Measurements from ENCODE around the gene CTU1. TPM values are rescaled to one million over a fixed set of nuclear protein-coding genes. Genes with fewer than 3 reads are reported as not detected.

The CTU1 gene
- total RNA-seq, 1 experiment from 2014 or later = 4.3 TPM

DNA sequence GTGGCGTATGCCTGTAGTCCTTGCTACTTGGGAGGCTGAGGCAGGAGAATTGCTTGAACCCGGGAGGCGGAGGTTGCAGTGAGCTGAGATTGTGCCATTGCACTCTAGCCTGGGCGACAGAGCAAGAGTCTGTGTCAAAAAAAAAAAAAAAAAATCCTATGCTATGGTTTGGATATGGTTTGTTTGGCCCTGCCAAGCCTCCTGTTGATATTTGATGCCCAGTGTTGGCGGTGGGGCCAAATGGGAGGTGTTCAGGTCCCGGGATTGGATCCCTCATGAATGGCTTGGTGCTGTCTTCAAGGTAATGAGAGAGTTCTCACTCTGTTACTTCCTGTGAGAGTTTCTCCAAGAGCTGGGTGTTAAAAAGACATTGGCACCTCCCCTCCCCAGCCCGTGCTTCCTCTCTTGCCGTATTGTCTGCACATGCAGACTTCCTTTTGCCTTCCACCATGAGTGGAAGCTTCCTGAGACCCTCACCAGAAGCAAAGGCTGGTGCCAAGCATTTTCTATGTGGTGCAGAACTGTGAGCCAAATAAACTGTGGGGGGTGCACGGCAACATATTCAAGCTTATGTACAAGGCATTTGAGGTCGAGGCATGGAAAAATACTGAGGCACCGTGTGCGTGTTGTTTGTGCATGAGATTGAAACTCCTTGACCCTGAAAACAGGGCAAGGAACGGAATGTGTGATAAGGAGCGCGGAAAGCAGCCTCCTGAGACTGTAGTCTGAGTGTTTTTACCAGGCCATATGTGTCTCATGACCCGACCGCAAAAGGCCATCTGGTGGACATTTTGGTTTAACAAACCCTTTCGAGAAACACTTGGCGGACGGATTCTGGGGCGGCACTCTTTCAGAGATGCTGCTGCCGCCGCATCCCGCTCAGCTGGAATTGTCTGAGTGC lies 23.8 kb upstream of the CTU1 start:
- DNase-seq (ENCODE audit: low spot score) = no peak

DNA sequence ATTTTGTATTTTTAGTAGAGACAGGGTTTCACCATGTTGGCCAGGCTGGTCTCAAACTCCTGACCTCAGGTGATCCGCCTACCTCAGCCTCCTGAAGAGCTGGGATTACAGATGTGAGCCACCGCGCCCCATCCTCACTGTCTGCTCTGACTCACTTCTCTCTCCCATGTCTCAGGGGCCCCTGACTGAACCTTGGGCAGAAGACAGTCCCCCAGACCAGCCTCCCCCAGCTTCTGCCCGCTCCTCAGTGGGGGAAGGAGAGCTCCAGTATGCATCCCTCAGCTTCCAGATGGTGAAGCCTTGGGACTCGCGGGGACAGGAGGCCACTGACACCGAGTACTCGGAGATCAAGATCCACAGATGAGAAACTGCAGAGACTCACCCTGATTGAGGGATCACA lies 21.5 kb upstream of the CTU1 start:
- no peak for DNase-seq (ENCODE audit: low spot score)

DNA sequence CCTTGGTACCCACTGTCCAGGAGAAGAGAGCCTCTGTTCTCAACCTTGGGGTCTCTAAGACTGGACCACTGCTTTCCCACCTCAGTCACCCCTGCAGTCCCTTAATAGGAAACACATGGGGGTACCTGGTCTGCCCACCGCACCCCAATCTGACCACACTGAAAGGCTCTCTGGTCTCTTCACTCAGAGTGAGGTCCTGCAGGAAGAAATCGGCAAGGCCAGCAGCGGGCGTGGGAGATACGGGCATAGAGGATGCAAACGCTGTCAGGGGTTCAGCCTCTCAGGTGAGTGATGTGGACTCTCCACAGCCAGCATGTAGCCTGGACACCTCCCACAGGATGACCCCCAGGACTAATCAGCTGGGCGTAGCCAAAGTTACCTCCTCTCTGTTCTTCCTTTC lies 20.0 kb upstream of the CTU1 start:
- no peak for DNase-seq (ENCODE audit: low spot score)

DNA sequence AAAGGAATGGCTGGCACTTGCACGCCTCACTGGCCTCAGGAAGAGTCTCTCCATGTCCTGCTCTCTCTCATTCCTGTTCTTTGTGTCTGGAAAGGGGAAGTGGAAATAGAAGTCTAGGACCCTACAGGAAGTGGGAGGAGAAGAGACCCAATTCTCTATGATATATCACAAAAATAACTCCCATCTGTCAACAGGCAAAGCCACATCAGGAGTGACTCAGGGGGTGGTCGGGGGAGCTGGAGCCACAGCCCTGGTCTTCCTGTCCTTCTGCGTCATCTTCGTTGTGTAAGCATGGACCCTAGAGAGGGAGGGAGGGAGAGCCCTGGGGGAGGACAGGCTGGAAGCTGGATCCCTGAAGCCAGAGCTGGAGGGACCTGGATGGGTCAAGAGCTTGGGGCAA lies 19.5 kb upstream of the CTU1 start:
- DNase-seq (ENCODE audit: low spot score) = peak; percentile 45

DNA sequence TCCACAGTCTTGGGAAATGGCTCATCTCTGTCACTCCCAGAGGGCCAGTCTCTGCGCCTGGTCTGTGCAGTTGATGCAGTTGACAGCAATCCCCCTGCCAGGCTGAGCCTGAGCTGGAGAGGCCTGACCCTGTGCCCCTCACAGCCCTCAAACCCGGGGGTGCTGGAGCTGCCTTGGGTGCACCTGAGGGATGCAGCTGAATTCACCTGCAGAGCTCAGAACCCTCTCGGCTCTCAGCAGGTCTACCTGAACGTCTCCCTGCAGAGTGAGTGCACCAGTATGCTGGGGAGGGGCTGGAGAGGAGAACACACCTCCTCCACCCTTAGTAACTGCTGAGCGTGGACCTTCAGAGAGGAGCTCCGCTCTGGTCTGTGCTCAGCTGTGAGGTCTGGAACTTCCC lies 18.8 kb upstream of the CTU1 start:
- DNase-seq (ENCODE audit: low spot score) = no peak

DNA sequence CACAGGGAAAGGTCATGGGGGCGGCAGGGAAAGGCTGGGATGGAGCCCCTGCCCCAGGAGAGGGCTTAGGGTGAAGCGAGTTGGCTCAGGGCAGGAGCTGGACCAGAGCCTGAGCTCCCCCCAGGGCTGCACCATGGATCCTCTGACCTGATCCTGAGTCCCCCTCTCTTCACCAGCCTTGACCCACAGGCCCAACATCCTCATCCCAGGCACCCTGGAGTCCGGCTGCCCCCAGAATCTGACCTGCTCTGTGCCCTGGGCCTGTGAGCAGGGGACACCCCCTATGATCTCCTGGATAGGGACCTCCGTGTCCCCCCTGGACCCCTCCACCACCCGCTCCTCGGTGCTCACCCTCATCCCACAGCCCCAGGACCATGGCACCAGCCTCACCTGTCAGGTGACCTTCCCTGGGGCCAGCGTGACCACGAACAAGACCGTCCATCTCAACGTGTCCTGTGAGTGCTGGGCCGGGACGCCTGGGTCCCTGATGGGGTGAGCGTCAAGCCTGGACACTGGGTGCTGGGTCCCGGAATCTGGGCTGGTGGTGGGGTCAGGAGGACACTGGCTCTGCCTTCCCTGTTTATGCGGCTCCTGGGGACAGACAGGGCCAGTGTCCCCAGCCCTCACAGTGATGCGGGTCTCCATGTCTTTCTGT lies 17.3 kb upstream of the CTU1 start:
- no peak for DNase-seq (ENCODE audit: low spot score)

DNA sequence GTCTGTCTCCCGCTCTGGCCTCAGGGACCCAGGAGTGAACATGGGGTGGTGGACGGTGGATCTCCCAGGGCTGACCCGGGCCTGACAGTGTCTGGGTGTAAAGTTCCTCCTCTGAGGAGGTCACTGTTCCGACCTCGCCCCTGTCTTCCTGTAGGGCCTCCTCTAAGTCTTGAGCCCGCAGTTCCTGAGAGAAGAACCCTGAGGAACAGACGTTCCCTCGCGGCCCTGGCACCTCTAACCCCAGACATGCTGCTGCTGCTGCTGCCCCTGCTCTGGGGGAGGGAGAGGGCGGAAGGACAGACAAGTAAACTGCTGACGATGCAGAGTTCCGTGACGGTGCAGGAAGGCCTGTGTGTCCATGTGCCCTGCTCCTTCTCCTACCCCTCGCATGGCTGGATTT lies 16.5 kb upstream of the CTU1 start, which contains the start of gene SIGLEC9:
SIGLEC9 (plus strand) TSS at position 178 of the 400 bp plus-strand sequence; CDS start at position 247, 69 bp downstream.
- no peak for DNase-seq (ENCODE audit: low spot score)

DNA sequence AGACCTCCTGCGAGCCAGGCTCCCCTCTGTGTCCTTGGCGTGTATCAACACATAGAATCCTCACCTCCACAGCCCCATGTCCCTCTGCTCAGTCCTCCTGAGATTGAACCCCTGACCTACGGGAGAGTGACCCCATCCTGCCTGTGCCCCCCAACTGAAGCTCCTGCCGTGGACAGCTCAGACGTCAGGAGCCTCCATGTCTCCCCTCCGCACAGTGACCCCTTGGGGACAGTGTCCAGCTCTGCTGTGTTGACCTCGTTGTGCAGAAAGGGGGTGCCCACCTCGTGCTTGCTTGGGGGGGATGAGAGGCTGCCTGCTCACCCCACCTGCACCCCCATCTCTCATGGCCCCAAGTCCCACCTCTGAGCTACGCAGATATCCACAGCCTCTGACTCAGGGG lies 16.0 kb upstream of the CTU1 start:
- DNase-seq (ENCODE audit: low spot score) = no peak

DNA sequence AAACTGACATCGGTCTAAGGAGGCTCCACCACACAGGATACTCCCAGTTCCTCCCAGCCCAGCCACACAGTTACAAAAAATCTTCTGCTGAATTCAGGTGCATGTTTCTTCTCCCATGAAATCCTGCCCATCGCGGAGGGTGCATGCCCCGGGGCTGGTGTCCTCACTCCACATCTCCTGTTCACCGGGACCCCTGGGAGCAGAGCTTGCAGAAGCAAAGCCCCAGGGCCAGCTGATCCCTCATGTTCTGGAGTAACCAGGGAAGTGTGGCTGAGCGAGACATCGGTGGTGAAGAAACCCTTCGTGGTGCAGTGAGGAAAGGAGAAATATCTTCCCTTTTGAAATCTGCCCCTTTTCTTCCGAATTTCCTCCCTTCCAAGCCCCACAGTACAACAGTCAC lies 15.6 kb upstream of the CTU1 start:
- DNase-seq (ENCODE audit: low spot score) = no peak

DNA sequence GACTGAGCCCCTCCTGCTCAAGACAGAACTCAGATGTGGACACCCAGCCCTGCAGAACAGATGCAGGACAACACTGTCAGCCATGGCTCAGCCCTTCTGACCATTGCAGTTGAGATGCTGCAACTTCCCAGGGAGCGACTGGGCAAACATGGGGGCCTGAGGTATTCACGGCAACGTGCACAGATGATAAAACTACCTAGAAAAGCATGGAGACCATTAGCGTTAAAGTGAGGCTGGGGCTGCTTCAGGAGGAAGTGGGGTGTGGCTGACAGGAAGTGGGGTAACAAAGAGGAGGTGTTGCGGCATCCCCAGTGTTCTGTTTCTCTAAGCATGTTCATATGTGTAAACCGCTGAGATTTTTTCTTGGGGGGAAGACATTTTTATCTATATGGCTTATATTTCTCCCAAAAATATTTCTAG lies 15.2 kb upstream of the CTU1 start:
- no peak for DNase-seq (ENCODE audit: low spot score)

DNA sequence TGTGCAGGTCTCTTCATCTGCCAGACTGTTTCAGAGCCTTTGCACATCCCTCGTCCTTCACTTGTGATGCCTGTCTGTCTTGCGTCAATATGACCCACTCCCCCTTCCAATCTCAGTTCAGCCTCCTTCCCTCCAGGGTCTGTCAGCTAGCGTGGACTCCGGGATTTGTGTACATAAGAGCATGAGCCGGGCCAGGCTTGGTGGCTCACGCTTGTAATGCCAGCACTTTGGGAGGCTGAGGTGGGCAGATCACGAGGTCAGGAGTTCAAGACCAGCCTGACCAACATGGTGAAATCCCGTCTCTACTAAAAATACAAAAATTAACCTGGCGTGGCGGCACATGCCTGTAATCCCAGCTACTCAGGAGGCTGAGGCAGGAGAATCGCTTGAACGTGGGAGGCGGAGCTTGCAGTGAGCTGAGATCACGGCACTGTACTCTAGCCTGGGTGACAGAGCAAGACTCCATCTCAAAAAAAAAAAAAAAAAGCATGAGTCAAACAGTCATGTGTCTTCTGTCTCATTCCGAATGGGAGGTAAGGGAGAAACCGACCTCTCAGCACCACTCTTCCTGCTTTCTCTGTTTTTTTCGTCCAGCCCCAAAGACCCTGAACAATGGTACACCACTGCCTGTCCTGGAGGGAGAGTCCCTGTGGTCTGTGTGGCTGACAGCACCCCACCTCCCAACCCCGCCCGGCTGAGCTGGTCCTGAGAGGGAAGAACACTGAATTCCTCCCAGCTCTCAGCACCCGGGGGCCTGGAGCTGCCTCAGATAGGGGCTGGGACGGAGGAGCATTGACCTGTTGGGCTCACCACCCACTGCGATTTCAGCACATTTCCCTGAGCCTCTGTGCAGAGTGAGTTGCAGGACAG lies 14.1 kb upstream of the CTU1 start:
- DNase-seq (ENCODE audit: low spot score) = peak; percentile 26

DNA sequence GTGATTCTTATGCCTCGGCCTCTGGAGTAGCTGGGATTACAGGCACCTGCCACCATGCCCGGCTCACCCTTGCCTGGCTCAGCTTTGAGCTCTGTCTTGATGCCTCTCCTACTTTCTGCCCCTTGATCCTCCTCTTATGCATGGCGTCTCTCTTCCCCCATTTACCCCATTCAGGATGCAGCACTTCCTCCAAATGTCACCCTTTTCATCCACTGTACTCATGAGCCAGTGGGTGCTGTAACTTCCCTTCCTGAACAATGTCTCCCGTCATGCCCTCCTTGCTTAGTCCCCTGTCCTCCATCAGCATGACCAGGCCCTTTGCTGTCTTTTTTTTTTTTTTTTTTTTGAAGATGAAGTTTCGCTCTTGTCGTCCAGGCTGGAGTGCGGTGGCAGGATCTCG lies 13.0 kb upstream of the CTU1 start:
- no peak for DNase-seq (ENCODE audit: low spot score)

DNA sequence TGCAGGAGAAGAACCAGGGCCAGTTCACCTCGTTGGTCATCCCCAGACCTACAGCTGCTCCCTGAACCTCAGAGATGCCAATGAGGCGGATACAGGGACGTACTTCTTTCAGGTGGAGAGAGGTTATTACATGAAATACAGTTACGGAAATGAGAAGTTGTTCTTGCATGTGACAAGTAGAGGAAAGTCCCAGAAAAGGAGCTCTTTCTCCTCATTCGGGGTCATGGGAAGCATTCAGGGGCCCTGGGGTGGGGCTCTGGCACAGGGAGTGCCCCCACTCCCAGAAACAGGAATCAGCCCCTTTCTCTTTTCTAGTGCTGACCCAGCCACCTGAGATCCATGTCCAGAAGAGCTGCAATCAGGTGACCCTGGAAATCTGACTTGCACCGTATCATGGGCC lies 12.0 kb upstream of the CTU1 start:
- no peak for DNase-seq (ENCODE audit: low spot score)

DNA sequence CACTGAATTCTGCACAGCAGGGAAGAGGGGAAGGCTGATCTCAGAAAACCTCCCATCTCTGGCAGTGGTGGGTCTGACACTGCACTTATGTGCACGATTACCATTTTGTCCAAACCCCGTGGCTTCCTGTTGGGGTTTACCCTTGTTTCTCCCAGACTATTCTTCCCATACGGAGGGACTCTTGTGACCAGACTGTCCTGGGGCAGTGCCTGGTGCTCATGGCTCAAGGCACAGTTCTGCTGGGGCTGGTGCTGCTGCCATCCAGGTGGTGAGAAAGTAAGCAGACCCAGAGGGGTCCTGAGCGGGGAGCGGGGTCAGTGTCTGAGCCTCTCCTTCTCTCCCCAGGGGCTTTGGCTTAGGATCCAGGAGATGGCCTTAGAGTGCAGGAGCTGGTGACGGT lies 11.4 kb upstream of the CTU1 start:
- DNase-seq (ENCODE audit: low spot score) = no peak

DNA sequence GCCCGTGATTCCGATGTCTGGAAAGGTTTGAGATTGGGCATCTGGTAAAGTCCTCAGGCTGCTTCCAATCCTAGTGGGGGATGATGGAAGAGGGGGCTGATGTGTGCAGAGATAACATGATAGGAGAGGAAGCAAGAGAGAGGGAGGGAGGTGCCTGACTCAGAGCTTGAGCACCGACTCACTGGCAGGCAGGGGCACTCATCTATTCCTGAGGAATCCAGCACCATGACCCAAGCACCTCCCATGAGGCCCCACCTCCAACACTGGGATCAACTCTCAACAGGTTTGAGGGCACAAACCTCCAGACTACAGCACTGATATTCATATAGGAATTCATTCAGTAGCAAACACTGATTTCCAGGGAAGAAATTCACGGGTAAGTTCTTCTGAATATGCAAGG lies 10.9 kb upstream of the CTU1 start:
- no peak for DNase-seq (ENCODE audit: low spot score)

DNA sequence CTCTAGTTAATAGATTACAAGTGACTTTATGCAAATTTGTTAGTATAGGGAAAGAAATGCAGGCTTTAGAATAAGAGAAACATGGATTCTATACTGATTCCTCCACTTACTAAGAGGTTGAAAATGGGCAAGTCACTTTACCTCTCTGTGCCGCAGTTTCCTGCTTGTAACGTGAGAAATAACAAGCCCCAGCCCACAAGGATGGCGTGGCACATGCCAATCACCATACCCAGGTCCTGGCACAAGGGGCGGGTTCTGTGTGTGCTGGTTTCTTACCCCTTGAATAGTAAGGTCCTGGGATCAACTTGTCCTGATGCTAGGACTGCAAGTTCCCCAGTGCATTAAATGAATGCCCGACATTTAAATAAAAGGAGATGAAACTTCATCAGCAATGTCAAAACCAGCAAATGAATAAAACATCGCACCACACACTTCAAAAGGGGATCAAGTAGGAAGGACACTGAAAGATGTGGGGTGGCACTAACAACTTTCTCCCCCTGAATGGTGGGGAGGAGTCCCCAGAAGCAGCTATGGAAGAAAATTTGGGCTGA lies 8.6 kb upstream of the CTU1 start:
- DNase-seq (ENCODE audit: low spot score) = no peak

DNA sequence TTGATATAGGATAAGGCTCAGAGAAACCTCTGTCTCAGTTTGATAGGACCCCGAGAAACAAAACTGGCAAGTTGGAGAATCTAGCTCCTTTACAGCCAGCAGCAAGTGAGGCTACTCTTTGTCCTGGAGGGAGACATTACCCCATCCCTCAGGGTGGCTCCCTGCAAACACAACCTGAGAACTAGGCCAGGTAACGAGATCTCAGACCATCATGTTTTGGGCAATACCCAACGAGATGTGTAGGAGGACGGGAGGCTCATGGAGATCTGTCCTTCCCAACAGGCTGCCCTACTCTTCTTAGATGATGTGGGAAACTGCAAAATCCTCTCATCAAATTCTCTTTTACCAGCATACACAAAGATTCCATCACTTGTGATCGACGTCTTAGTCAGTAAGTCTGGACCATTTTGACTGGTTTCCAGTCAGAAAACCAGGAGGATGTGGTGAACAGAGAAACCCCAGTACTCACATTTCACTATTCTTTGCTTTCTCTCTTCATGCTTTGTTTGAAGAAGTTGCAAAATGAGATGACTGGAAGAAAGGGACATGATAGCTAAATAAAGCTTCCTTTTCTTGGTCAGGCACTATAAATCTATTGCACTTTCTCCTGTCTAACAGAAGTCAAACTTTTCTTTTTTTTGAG lies 6.0 kb upstream of the CTU1 start:
- DNase-seq (ENCODE audit: low spot score) = no peak

DNA sequence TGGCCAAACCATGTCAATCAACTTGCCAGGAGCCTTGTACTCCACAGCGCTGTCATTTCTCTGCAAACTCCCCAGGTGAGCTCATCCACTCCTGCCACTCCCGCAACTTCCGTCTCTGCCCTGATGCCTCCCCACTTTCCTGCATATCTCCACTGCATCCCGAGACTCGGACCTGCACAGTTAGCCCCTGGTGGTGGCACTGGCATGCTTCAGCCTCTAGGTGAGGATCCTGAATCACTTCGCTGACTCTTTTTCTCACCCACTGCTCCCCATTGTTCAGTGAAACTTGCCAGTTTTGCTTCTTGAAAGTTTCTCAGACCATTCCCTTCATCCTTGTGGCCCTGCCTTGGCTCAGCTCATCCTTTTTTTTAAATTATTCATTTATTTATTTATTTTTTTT lies 3.4 kb upstream of the CTU1 start:
- no peak for DNase-seq (ENCODE audit: low spot score)

DNA sequence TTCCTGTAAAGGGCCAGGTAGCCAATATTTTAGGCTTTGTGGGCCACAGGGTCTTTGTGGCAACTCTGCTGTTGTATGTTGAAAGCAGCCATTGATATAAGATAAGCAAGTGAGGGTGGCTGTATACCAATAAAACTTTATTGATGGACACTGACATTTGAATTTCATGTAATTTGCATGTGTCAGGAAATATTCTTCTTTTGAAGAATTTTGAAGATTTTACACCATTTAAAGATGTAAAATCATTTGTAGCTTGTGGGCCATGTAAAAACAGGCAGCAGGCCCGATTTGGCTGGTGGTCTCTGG lies 2.4 kb upstream of the CTU1 start:
- no peak for DNase-seq (ENCODE audit: low spot score)

DNA sequence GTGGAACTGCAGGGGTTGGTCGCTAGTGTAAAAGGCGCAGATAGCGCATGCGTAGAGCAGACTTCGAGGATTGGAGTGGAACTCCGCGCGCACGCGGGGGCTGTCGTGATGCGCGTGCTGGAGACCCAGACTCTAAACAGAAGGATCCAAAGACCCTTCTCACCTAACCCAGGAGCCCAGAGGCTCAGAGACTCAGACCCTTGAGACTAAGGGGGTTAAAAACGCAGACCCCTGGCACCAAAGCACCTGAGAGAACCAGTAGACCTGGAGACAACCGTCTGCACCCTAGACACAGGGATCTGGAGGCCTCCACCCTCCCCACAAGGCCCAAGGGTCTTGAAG lies 567 bp upstream of the CTU1 start:
- DNase-seq (ENCODE audit: low spot score) = no peak

DNA sequence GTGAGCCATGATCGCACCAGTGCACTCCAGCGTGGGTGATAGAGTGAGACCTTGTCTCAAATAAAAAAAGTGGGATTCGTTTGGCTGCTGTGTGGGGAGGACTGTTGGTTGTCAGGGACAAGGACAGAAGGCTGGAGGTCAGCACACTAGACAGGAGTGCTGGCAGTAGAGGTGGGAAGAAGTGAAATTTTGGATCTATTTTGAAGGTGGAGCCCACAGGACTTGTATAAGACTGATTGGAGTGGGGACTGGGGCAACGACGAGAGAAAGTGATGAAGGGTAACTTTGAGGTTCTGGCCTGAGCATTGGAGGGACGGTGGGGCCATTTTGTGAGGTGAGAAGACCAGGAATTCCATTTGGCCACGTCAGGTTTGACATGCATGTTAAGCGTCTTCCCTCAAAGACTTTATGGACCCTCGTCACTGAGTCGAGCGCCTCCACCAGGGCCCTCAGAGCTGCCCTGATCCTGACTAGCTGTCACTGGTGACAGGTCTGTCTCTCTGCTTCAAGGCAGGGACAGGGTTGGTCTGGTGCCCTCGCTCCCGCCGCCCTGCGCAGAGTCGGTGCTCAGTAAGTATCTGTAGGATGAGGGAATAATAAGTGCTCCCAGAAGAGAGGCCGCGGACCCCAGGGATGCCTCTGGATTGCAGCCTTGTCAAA lies 673 bp downstream of the CTU1 start:
- DNase-seq (ENCODE audit: low spot score) = no peak

Data from A172 (cell line).